Esophagus squamous epithelium (tissue), 4 donors: ENCODE data around the gene GRIP1.

ENCODE experiments used
- CTCF ChIP-seq, 6 experiments: fragments of 450-650 bp in 4 of 6; fragments of 200-600 bp in 2 of 6; sonication (generic) in 2 of 6; IDR thresholded peaks; one replicate each; pipeline ENCODE4 v1.5.1; 2016 to 2019; ENCODE audit warnings: antibody characterized with exemption in 6 of 6, mild to moderate bottlenecking in 4 of 6, moderate library complexity in 4 of 6
- POLR2A ChIP-seq, 4 donors: fragments of 450-650 bp; IDR thresholded peaks; one replicate each; pipeline ENCODE4 v1.6.1; 2017; ENCODE audit warnings: antibody characterized with exemption in 4 of 4, mild to moderate bottlenecking in 4 of 4, moderate library complexity in 3 of 4

- TF ChIP-seq CTCF (IDR thresholded peaks at IDR 0.05) (no peak), POLR2A (IDR thresholded peaks at IDR 0.05) (no peak)
Measured at GRCh38 chr12:66337381-66338010, 341.4 kb downstream of the GRIP1 start.
